ENCODE measurements around the gene RHCG. TPM values are rescaled to one million over a fixed set of nuclear protein-coding genes. Genes with fewer than 3 reads are reported as not detected.
A peak's percentile ranks its signal among the peaks of the same experiment; 100 is the strongest.

RHCG gene
- total RNA-seq, 6 experiments from 2014 or later: not detected

DNA sequence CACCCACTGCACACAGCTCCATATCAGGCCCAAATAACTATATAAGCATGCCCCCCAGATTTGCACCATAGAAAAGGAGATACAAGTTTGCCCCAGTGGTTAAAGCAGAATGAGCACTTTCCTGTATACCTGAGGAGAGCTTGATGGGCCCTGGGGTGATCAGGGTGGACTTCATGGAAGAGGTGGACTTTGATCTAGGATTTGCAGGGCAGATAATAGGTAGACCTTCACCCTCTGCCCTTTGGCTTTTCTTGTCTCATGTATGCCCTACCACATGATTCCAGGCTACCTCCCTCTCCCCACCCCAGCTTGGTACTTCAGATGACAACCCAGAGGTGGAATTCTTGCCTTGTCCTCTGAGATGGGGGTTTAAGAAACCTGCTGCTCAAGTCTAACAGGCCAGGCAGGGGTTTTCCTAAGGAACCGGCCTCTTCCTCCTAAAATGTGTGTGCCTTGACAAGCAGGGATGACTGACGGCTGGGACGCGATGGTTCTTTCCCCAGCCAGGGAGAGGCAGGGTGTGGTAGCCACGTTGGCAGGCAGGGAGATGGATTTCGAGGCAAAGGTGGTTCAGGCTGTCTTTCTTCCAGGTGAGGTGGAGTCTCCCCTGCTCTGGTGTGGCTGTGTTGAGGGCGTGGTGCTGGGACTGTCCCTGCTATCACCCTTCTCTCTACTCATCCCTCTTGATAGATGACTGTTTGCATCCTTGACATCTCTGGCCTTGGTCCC, 6.6 kb upstream of the RHCG start:
- Mint-ChIP-seq H3K36me3 (ENCODE audit: low read depth) (no peaks in the 10 kb centered on the region), H3K27ac (no peak overlapping the region), H3K9me3 (no peaks in the 10 kb centered on the region), H3K27me3 (ENCODE audit: insufficient read depth) (peaks cover 53% of the 10 kb centered on the region), H3K4me3 (no peak overlapping the region), H3K4me1 (ENCODE audit: low read depth) (peaks cover 14% of the 10 kb centered on the region)
- TF ChIP-seq, protein P1, sequence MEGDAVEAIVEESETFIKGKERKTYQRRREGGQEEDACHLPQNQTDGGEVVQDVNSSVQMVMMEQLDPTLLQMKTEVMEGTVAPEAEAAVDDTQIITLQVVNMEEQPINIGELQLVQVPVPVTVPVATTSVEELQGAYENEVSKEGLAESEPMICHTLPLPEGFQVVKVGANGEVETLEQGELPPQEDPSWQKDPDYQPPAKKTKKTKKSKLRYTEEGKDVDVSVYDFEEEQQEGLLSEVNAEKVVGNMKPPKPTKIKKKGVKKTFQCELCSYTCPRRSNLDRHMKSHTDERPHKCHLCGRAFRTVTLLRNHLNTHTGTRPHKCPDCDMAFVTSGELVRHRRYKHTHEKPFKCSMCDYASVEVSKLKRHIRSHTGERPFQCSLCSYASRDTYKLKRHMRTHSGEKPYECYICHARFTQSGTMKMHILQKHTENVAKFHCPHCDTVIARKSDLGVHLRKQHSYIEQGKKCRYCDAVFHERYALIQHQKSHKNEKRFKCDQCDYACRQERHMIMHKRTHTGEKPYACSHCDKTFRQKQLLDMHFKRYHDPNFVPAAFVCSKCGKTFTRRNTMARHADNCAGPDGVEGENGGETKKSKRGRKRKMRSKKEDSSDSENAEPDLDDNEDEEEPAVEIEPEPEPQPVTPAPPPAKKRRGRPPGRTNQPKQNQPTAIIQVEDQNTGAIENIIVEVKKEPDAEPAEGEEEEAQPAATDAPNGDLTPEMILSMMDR (IDR thresholded peaks at IDR 0.05): no peak
- DNase-seq: no peak

DNA sequence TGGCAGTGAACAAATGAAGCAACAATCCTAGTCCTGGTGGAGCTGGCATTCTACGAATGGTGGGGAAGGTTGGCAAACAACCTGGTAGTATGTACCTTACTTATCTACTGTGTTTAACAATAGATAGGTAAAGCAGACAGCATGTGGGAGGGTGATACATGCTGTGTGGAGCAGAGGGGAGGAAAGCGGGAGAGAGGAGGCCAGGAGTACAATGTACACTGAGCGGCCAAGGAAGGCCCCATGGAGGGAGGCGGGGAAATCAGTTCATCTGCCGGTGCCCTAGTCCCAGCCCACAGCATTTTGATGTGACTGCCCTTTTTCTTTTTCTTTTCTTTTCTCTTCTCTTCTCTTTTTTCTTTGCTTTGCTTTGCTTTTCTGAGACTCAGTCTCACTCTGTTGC, 5.3 kb upstream of the RHCG start:
- Mint-ChIP-seq H3K27me3 (ENCODE audit: insufficient read depth) (peaks cover 55% of the 10 kb centered on the region), H3K4me1 (ENCODE audit: low read depth) (peaks cover 17% of the 10 kb centered on the region), H3K36me3 (ENCODE audit: low read depth) (no peaks in the 10 kb centered on the region), H3K4me3 (no peak overlapping the region), H3K9me3 (no peaks in the 10 kb centered on the region), H3K27ac (no peak overlapping the region)
- no peak for DNase-seq
- TF ChIP-seq, protein P1 (IDR thresholded peaks at IDR 0.05): no peak

DNA sequence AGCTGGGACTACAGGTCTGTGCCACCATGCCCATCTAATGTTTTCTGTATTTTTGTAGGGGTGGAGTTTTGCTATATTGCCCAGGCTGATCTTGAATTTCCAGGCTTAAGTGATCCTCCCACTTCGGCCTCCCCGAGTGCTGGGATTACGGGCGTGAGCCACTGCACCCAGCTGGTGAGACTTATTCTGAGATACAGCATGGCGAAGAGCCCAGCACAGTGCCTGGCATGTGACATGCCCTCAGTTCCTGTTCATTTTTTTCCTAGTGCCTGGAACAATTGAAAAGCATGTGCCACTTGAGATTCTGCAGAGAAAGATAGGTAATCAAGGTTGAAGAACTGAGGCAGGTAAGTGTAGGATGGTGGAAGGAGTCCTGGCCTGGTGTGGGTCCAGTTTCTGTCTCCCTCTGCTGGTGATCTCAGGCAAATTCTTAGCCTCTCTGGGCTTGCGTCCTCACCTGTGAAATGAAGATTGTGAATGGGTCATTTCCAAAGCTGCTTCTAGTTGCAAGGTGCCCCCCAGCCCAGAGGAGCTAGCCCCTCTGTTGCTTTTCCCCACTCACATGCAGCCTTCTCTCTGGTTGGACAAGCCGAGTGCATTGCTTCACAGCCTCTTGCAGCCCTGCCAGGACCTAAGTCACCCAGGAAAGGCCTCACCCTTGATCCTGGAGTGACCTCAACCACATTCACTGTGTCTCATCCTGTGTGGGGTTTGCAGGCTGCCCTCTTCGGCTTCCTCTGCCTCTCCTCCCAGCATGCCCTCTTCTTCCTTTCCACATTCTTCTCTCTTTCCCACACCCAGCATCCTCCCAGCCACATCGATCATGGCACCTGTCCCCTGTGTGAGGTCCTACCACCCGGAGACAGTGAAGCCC, 4.3 kb upstream of the RHCG start:
- TF ChIP-seq, protein P1 (IDR thresholded peaks at IDR 0.05): peak; percentile 70
- Mint-ChIP-seq H3K27ac (no peak overlapping the region), H3K4me1 (ENCODE audit: low read depth) (peaks cover 17% of the 10 kb centered on the region), H3K4me3 (no peak overlapping the region), H3K36me3 (ENCODE audit: low read depth) (no peaks in the 10 kb centered on the region), H3K9me3 (no peaks in the 10 kb centered on the region), H3K27me3 (ENCODE audit: insufficient read depth) (peaks cover 48% of the 10 kb centered on the region)
- DNase-seq: no peak

DNA sequence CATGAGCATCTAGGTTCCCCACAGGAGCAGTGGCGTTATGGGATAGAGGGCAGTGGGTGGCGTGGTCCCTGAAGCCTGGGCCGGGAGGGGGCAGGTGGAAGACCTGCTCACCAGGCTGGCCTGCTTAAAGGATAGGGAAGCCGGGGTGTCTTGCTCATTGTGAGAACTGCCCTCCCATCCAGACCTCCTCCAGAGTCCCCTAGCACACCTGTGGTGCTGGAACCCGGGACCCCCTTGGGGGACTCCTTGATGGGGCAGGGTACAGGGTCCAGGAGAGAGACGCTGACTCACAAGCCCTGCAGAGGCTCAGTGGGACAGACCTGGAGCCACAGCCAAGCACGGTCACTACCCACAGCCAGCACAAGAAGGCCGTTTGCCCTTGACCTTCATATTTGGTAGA, 2.8 kb upstream of the RHCG start:
- Mint-ChIP-seq H3K27ac (no peak overlapping the region), H3K4me3 (no peak overlapping the region)
- TF ChIP-seq, protein P1 (IDR thresholded peaks at IDR 0.05): no peak

DNA sequence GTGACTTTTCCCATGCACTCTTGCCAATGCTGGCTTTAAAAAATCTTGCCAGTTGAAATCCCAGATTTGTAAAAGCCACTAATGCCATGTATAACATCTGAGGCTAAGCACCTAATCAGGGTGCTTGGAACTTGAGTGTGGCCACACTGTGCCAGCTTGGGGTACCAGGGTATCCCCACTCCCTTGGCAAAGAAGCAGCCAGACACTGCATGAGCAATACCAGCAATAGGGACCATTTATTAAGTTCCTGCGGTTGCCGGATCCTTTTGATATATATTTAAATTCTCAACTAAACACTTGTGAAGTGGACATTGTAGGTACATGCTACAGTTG, 2.2 kb upstream of the RHCG start:
- H3K27me3 Mint-ChIP-seq (ENCODE audit: insufficient read depth): peaks cover 44% of the 10 kb centered on the region

More for the DNA sequence above, 2.8 kb upstream of the RHCG start:
- no peak for DNase-seq
- no peaks in the 10 kb centered on the region for H3K36me3 Mint-ChIP-seq (ENCODE audit: low read depth)
- H3K4me1 Mint-ChIP-seq (ENCODE audit: low read depth): peaks cover 17% of the 10 kb centered on the region
- peaks cover 44% of the 10 kb centered on the region for H3K27me3 Mint-ChIP-seq (ENCODE audit: insufficient read depth)
- H3K9me3 Mint-ChIP-seq: no peaks in the 10 kb centered on the region

More for the DNA sequence above, 2.2 kb upstream of the RHCG start:
- DNase-seq: no peak
- Mint-ChIP-seq H3K9me3 (no peaks in the 10 kb centered on the region), H3K4me3 (no peak overlapping the region), H3K36me3 (ENCODE audit: low read depth) (no peaks in the 10 kb centered on the region), H3K4me1 (ENCODE audit: low read depth) (peaks cover 17% of the 10 kb centered on the region), H3K27ac (peak overlapping the region; percentile 43; the same call in 1 of the 2 replicates)
- TF ChIP-seq, protein P1 (IDR thresholded peaks at IDR 0.05): no peak
